HG03460 (cell line): ENCODE data around the gene PPP2R2B.

Source experiments
- ATAC-seq: cut with Tn5 transposase; IDR thresholded peaks from one replicate; pipeline ENCODE4 v1.9.1; 2021; ENCODE audit not compliant: unreplicated experiment

PPP2R2B gene

GRCh38 chr5:146789712-146790653 lies 88.6 kb downstream of the PPP2R2B start:
- ATAC-seq, result no peak

GRCh38 chr5:146788898-146789297 lies 89.7 kb downstream of the PPP2R2B start:
- no peak for ATAC-seq

- no peak for ATAC-seq
Measured at GRCh38 chr5:146785065-146785464, 93.5 kb downstream of the PPP2R2B start.

GRCh38 chr5:146781157-146781556 lies 97.4 kb downstream of the PPP2R2B start:
- ATAC-seq, result no peak

- ATAC-seq, result no peak
Measured at GRCh38 chr5:146779211-146779869, 99.2 kb downstream of the PPP2R2B start.

- ATAC-seq, result no peak
Measured at GRCh38 chr5:146778795-146779194, 99.8 kb downstream of the PPP2R2B start.

GRCh38 chr5:146778261-146778660 lies 100.3 kb downstream of the PPP2R2B start:
- no peak for ATAC-seq

- ATAC-seq, result no peak
Measured at GRCh38 chr5:146772881-146773466, 105.6 kb downstream of the PPP2R2B start.

GRCh38 chr5:146770980-146771379 lies 107.6 kb downstream of the PPP2R2B start:
- no peak for ATAC-seq

- ATAC-seq, result no peak
Measured at GRCh38 chr5:146770546-146770945, 108.0 kb downstream of the PPP2R2B start.

- ATAC-seq, result no peak
Measured at GRCh38 chr5:146767534-146767933, 111.0 kb downstream of the PPP2R2B start.

GRCh38 chr5:146766013-146766412 lies 112.5 kb downstream of the PPP2R2B start:
- ATAC-seq, result no peak

- no peak for ATAC-seq
Measured at GRCh38 chr5:146765089-146765832, 113.3 kb downstream of the PPP2R2B start.

- ATAC-seq, result no peak
Measured at GRCh38 chr5:146762830-146763229, 115.7 kb downstream of the PPP2R2B start.

GRCh38 chr5:146761811-146762210 lies 116.7 kb downstream of the PPP2R2B start:
- ATAC-seq, result no peak

- ATAC-seq, result no peak
Measured at GRCh38 chr5:146758938-146759337, 119.6 kb downstream of the PPP2R2B start.

- ATAC-seq, result no peak
Measured at GRCh38 chr5:146758076-146758475, 120.5 kb downstream of the PPP2R2B start.

GRCh38 chr5:146756546-146756945 lies 122.0 kb downstream of the PPP2R2B start:
- ATAC-seq, result no peak

- no peak for ATAC-seq
Measured at GRCh38 chr5:146755793-146756192, 122.8 kb downstream of the PPP2R2B start.

- no peak for ATAC-seq
Measured at GRCh38 chr5:146754621-146755020, 123.9 kb downstream of the PPP2R2B start.

GRCh38 chr5:146753641-146754040 lies 124.9 kb downstream of the PPP2R2B start:
- no peak for ATAC-seq
